GM18870 (cell line): ENCODE data around the gene WEE1.
"Not testable (repeated sequence)": the region's sequence is repeated elsewhere in the genome, so short reads cannot be mapped to it uniquely, and the experiment has no call there.

Source experiments
- ATAC-seq: cut with Tn5 transposase; IDR thresholded peaks from one replicate; pipeline ENCODE4 v1.9.1; 2021; ENCODE audit warnings: moderate library complexity; ENCODE audit not compliant: unreplicated experiment

WEE1 gene

GRCh38 chr11:9619004-9619403 lies 45.5 kb downstream of the WEE1 start:
- no peak for ATAC-seq

- ATAC-seq, result no peak
These were observed 46.5 kb downstream of the WEE1 start for GRCh38 chr11:9619971-9620370.

- not testable (repeated sequence) for ATAC-seq
These were observed 48.9 kb downstream of the WEE1 start for GRCh38 chr11:9622353-9622752.

GRCh38 chr11:9623053-9623452 lies 49.6 kb downstream of the WEE1 start:
- ATAC-seq, result not testable (repeated sequence)

- no peak for ATAC-seq
These were observed 51.0 kb downstream of the WEE1 start for GRCh38 chr11:9624448-9624847.

GRCh38 chr11:9625162-9625561 lies 51.7 kb downstream of the WEE1 start:
- ATAC-seq, result no peak

GRCh38 chr11:9625728-9626127 lies 52.3 kb downstream of the WEE1 start:
- ATAC-seq, result no peak

GRCh38 chr11:9626496-9627394 lies 53.3 kb downstream of the WEE1 start:
- no peak for ATAC-seq

GRCh38 chr11:9629064-9629463 lies 55.6 kb downstream of the WEE1 start:
- ATAC-seq, result peak; percentile 47

GRCh38 chr11:9633679-9634078 lies 60.2 kb downstream of the WEE1 start:
- no peak for ATAC-seq

GRCh38 chr11:9636691-9637090 lies 63.2 kb downstream of the WEE1 start:
- ATAC-seq, result no peak

- ATAC-seq, result no peak
These were observed 65.6 kb downstream of the WEE1 start for GRCh38 chr11:9639099-9639498.
